ENCODE measurements around the gene VMAC.

VMAC gene

GRCh38 chr19:5952193-5953029 lies 47.7 kb downstream of the VMAC start:
- DNase-seq (ENCODE audit: low read depth in 2 of 2) = no peak

GRCh38 chr19:5953030-5953589 lies 48.4 kb downstream of the VMAC start:
- DNase-seq (ENCODE audit: low read depth in 2 of 2) = no peak

GRCh38 chr19:5953680-5954213 lies 49.1 kb downstream of the VMAC start:
- peak in 1 of 2 donors; percentile 27 for DNase-seq (ENCODE audit: low read depth in 2 of 2)

GRCh38 chr19:5954293-5954692 lies 49.6 kb downstream of the VMAC start:
- DNase-seq (ENCODE audit: low read depth in 2 of 2) = no peak

GRCh38 chr19:5955636-5955935 lies 50.9 kb downstream of the VMAC start:
- no peak for DNase-seq (ENCODE audit: low read depth in 2 of 2)

GRCh38 chr19:5956323-5956722 lies 51.7 kb downstream of the VMAC start:
- DNase-seq (ENCODE audit: low read depth in 2 of 2) = no peak

- DNase-seq (ENCODE audit: low read depth in 2 of 2) = no peak
Measured at GRCh38 chr19:5956728-5957127, 52.1 kb downstream of the VMAC start.

- DNase-seq (ENCODE audit: low read depth in 2 of 2) = no peak
Measured at GRCh38 chr19:5957170-5957569, 52.5 kb downstream of the VMAC start.

GRCh38 chr19:5958074-5958850 lies 53.6 kb downstream of the VMAC start:
- no peak for DNase-seq (ENCODE audit: low read depth in 2 of 2)

- no peak for DNase-seq (ENCODE audit: low read depth in 2 of 2)
Measured at GRCh38 chr19:5958851-5959122, 54.1 kb downstream of the VMAC start.

- DNase-seq (ENCODE audit: low read depth in 2 of 2) = no peak
Measured at GRCh38 chr19:5959260-5960004, 54.8 kb downstream of the VMAC start.

Data from stimulated activated CD4-positive, alpha-beta T cell treated with anti-CD3 and anti-CD28 coated beads, Interleukin-4, amount 100 ng/mL, for 48 hours (primary cell).